Inferior parietal cortex (tissue), 1 donor: ENCODE results near the gene SPIRE1.
A peak's percentile ranks its signal among the peaks of the same experiment; 100 is the strongest.

Experiments used
- DNase-seq: peaks from one replicate; pipeline ENCODE4 v3.0.0-alpha.2; 2016; ENCODE audit errors: extremely low spot score

Gene SPIRE1

DNA sequence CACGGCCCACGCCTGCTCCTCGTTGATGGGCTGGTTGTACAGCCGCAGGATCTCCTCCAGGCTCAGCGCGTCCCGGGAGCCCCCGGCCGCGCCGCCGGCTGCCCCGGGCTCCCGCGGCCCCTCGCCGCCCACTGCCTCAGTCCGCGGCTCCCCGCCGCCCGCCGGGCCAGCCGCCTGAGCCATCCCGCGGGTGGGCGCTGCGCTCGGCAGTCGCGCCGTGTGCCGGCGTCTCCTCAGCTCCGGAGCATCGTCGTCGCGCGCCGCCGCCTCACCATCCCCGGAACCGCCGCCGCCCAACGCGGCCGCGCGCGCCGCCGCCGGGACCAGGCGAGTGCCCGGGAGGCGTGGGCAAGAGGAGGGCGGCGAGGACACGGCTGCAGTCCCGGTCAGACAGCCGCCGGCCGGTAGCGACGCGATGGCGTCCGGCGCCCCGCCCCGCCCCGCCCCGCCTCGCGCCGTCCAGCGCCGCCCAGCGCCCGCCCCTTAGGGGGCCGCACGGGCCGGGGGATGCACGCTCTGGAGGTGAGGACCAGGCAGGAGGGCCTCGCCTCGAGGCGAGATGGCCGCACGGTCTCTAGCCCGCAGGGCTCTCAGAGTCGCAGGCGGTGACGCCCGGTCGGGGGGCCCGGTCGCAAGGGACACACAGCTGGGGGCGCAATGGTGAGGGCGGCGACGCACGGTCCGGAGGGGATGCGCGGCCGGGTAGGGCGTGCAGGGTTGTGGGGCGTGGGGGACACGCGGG, at the start of gene SPIRE1:
Gene SPIRE1, minus strand, starts transcription at position 424 of the 742 bp plus-strand sequence. Its CDS starts 241 bp downstream, at position 183.
- DNase-seq, result peak; percentile 58

DNA sequence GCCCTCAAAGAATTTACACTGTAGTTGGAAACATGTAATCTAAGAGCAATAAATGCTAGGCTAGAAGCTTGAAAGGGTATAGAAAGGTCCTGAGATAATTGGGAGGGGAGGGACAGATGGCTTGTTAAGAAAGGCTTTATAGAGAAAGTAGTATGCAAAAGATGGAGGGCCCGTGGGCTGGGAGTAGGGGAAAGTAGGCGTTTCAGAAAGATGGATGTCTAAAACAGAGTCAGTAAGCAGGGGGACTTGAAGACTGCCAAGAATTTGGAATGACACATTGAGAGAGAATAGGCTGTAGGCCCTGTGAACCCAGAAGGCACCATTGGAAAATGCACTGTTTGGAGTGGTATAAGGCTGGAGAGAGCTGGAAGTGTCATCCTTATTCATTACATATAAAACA, 45.8 kb upstream of the SPIRE1 start:
- no peak for DNase-seq

DNA sequence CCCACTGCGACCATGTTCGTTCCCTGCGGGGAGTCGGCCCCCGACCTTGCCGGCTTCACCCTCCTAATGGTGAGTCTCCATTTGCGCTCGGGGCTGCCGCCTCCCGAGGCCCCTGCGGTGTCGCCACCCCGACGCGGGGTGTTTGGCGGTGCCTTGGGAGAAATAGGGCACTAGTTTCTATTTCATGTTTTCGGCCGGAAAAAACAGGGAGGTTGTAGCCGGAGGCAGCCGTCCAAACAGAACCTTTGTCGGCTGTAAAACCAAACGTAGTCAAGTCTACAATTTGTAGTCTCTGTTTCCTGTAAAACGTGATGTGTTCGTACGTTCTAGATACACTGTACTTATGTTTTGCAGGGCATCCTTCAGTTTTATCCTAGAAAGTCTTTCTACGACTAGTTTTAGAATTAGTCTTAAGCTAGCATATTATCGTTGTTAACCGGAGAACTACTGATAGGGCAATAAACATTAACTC, 45.2 kb upstream of the SPIRE1 start:
- no peak for DNase-seq

DNA sequence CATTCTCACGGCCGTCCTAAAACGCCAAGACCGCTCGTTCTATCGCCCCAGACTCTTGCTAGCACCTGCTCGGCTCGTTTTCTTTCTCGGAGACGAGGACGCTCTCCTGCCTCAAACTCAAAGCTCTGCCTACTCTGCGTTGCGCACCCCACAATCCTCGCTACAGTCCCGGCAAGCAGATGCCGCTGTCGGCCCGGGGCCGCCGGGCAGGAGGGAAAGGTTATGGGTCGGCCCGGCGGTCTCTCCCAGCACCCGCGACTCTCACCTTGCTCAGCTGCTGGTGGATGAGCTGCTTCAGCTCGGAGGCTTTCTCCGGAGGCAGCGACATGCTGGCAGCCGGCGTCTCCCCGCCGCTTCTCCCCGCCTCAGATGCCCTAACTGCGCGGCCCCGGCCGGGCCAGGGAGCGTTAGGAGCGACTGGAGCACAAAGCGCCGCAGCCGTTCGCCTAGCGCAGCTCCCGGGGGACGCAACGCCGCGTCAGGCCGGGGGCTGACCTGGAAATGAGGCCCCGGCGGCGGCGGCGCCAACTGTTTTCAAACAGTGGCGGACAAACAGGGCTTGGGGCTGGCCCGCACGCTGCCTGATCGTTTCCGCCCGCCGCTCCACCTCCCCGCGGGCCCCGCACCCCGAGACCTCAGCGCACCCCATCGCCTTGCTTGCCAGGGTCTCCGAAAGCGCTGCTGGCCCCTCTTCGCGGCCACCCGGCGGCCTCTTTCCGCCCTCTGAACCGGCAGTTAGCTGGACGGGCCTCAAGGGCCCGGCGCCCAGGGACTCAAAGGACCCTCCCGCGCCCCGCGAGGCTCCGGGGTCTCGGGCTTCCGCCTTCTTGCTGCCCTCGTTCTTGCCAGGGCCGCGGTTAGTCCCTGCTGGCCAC, 44.6 kb upstream of the SPIRE1 start, which contains the start of the genes CEP76 and PSMG2:
Gene CEP76, minus strand, starts transcription at position 503 of the 875 bp plus-strand sequence. Its CDS starts 175 bp downstream, at position 328.
Gene PSMG2, plus strand, starts transcription at position 822 of the 875 bp plus-strand sequence. CDS start 66 bp downstream, outside the sequence.
- DNase-seq, result peak; percentile 83

DNA sequence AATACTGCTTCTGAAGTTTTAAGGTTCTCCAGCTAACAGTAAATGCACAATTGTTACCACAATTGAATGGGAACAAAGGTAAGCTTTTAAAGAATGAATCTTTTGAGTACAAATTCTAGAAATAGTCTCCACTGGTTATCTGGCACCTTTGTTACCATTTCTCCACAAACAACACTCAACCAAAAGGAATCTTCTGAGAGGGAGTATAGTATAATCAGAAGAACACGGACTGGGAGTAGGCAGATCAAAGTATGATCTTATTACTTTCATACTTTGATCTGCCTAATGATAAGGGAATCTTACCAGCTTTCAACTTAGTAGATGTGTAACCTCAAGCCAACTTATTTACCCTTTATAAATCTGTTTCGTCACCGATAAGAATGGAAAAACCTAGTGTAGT, 43.3 kb upstream of the SPIRE1 start:
- no peak for DNase-seq

DNA sequence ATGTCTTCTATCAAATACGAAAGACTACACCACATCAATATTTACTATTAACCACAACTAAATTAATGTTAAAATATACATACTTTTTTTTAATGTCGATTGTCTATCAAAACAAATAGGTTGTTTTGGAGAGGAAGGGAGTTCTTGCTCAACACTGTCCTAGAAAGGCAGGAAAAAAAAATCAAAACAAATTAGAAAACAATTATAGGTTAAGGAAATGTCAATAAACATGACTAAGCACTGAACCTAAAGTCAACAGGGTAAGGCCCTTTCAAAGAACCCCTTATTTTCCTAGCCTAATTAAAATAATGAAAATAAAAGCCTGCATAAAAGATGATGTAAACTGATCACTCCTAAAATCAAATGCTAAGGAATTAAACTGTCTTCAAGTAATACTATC, 41.8 kb upstream of the SPIRE1 start:
- DNase-seq, result no peak

DNA sequence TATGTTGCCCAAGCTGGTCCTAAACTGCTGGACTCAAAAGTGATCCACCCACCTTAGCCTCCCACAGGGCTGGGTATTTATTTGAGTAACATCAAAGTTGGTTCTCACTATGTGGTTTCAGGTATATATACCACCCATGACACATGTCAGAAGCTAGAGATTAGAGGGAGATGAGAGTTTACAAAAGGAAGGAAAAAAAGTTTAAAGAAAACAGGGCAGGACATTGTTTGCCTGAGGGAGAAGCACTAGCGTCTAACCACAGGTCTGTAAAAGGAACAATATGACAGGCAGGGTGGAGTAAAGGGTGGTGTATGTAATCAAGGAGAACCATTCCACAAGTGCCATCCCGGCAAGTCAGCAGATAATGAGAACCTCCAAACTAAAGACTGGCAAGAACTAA, 36.1 kb upstream of the SPIRE1 start:
- no peak for DNase-seq

DNA sequence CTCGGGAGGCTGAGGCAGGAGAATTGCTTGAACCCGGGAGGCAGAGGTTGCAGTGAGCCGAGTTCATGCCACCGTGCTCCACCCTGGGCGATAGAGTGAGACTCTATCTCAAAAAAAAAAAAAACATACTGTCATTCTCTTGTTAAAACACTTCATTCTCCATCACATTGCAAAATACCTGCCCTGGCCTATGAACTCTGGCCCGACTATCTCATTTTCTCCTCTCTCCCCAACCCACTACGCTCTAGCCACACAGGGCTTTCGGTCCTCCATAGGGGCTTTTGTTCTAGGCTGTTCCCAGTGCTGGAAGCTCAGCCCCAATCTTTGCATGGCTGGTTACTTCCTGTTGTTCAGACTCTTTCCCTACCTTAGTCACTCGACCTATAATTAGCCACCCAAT, 34.3 kb upstream of the SPIRE1 start:
- no peak for DNase-seq

DNA sequence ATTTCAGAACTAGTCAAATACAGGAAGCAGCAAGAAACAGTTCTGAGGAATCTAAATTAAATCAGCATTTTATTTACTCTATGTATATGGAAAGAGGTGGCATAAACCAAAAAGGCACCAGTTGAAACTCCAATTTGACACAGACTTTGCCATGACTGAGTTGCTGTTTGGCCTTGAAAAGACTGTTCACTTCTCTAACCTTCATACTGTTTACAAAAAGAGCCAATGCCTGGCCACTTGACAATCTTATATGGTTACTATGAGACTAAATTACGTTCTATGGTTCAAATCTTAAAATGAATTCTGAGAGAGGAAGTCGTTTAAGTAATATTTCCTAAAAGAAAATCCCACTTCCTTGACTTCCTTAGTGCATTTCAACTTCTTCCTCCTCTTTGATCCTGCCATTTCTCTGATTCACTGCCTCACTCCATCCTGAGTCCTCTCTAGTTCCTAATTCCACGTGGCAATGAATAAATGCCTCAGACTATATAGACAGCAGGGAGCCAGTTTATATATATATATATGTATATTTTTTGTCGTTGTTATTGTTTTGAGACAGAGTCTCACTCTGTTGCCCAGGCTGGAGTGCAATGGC, 31.4 kb upstream of the SPIRE1 start:
- DNase-seq, result no peak

DNA sequence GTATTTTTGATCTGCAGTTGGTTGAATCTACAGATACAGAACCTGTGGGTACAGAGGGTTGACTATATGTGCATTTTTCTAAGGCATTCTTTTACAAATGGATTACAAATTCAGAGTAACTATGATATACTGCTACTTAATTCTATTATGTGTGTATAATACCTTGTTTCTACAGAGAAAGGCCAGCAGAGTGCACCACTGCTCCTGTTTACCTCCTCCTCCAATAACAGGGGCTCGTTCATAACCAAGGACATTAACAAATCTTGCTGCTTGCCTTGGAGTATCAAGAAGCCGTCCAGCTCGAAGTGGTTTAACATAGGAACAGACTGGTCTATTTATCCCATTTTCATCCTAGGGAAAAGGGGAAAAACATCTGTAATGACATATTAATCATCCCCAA, 28.2 kb upstream of the SPIRE1 start:
- DNase-seq, result no peak

DNA sequence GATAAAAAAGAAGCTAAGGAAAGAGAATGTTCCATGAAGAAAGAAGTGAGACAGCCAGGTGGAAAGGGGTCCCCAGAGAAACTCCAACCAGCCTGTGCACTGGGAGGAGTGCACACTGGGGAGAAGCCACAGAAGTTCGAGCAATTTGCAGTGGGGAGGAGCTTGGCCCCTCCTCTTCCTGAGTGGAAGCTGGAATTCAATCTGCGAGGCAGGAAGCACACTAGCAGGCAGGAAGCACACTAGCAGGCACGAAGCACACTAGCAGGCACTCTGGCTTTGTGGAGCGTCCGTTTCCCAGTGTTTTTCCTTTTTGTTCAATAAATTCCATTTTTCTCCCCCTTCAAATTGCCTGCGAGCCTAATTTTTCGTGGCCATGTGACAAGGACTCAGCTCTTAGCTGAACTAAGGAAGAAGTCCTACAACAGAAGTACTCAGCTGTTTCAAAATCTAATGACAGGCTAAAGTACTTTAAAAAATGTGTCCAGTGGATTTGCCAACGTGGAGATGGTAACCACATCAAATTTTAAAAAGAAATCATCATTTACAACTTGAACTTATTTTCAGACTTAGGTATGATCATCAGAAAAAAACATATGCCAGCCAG, 21.4 kb upstream of the SPIRE1 start:
- DNase-seq, result no peak

DNA sequence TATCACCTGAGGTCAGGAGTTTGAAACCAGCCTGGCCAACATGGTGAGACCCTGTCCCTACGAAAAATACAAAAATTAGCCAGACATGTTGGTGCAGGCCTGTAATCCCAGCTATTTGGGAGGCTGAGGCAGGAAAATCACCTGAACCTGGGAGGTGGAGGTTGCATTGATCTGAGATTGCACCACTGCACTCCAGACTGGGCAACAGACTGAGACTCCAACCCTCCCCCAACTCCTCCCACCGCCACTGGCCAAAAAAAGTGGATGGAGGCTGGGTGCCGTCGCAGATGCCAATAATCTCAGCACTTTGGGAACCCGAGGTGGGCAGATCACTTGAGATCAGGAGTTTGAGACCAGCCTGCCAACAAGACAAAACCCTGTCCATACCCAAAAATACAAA, 10.1 kb upstream of the SPIRE1 start:
- no peak for DNase-seq

DNA sequence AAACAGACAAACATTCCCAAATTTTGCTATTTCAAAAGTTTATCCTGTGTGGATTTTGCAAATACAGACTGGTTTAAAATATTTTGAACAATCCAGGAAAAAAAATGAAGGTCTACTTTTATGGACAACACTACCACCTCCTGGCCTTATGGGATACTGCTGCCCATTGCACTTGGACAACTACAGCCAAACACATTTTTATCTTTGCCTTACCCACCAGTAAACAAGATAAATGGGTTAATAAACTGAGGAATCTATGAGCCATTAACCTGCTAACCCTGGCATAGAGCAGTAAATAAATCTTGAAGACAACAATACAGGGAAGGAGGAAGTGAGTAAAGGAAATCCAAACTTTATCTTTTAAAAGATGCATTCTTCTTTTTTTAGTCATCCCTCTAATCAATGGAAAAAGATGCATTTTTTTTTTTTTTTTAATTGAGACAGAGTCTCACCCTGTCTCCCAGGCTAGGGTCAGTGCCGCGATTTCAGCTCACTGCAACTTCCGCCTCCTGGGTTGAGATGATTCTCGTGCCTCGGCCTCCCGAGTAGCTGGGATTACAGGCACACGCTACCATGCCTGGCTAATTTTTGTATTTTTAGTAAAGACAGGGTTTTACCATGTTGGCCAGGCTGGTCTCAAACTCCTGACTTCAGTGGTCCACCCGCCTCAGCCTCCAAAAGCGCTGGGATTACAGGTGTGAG, 2.1 kb upstream of the SPIRE1 start:
- DNase-seq, result peak; percentile 85

DNA sequence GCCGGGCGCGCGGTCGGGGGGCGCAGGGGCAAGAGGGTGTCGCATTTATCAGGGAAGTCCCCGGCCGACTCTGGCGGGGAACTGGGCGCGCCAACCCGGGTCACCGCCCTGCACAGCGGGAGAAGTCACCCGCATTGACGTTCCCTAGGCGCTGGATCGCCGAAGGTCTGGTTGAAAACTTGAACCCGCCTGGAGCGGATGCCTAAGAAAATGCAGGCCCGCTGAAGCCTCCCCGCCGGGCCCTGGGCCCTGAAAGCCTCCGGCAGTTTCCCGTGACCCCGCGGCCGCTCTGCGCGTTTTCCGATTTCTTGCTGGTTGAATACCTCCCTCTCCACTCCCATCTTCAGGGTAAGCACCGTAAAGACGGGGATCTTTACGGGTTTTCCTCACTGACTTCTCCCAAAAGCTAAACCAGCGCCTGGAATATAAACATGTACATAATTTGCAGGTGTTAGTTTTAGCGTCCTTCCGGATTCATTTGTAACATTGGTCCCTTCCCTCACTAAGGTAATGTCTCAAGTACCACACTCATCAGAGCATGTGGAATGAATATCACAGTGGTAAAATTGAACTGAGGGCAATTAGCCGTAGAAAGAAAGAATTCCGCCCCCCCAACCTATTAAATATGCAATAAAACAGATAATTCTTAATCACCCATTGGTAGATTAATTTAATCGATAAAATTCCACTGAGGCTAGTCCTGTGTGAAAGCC, 675 bp upstream of the SPIRE1 start:
- peak; percentile 60 for DNase-seq

DNA sequence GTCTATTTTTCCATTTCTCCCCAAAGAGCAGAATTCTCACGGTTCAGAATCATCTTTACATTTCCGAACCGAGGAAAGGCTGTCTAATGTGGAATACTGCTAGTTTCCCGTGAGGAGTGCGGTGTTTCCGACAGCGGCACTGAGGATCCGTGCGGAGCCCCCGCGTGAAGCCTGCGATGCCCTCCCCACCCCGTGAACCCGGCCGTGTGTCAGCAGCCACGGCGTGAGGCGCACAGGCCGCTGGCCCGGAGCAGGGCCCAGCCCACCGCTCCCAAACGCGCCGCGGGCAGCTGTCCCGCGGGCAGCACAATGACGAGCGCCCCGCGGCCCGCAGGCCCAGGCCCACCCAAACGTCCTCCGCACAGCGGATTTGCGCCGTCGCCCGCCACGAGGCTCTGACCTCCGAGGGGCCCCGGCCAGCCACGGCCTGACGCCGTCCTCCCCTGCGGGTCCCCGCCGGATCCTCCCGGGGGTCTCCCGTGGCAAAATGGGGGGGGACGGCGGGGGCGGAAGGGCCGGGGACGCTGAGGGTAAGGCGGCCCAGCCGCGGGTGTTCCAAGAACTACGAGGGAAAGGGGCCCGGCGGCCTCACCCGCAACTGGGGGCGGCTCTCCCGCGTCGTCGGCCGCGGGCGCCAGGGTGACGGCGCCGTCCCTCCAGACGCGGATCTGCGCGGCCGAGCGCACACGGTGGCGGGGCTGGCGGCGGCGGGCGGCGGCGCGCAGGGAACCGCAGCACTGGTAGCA, 796 bp downstream of the SPIRE1 start:
- DNase-seq, result no peak

DNA sequence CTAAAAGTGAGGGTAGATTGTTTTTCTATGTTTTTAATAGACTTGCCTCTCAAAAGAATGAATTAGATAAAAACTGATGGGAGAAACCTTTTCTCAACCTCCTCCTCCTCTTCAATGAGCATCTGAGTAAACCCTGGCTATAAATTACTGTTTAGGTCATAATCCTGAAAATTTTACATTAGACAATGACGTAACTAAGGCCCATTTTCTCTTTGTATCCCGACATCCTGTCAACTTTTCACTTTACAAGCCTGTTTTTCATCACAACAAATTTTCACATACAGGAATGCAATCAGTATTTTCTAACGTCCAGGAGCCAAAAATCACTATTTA, 1.3 kb downstream of the SPIRE1 start:
- DNase-seq, result no peak

DNA sequence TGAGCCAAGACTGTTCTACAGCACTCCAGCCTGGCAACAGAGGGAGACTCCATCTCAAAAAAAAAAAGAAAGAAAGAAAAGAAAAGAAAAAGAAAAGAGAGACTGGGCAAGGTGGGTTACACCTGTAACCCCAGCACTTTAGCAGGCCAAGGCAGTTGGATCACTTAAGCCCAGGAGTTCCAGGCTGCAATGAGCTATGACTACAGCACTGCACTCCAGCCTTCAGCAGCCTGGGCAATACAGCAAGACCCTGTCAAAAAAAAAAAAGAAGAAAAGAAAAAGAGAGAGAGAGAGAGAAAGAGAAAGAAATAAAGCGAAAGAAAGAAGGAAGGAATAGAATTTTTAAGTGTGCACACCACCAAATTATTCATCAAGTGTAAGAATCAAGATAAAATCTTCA, 2.9 kb downstream of the SPIRE1 start:
- no peak for DNase-seq

DNA sequence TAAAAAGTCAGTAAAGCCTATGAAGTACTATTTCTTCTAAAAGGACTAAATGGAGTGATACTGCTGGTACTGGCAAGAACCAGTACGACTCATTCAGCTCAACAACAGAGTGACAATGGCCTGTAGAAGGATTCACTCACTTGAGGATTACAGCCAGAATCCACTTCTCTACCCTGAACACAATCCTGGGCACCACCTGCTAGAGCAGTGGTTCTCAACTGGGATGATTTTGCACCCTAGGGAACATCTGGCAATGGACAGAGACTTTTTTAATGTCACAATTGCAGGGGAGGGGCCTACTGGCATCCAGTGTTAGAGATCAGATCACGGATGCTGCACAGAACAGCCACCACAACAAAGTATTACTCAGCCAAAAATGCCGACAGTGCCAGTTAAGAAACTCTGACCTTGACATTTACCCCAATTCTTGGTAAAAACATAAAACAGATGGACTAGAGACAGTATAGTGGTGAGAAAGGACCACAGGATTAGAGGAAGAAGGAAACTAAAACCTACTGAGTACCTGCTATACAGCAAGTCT, 5.0 kb downstream of the SPIRE1 start:
- DNase-seq, result no peak

DNA sequence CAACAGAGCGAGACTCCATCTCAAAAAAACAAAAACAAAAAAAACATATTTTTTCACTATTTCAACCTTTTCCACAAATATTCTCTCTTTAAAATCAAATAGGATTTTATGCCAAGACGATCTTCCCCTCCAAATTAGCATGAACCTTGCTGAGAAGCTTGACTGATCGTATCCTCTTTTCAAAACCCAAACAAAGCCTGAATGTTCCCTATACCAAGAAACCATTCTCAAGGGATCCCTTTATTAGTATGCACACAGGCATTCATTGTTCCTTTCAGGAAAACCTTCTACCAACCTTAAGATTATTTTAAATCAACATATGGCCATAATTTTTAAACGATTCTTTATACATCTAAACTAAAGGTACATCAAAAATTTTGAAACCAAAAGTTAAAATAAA, 6.3 kb downstream of the SPIRE1 start:
- DNase-seq, result no peak

DNA sequence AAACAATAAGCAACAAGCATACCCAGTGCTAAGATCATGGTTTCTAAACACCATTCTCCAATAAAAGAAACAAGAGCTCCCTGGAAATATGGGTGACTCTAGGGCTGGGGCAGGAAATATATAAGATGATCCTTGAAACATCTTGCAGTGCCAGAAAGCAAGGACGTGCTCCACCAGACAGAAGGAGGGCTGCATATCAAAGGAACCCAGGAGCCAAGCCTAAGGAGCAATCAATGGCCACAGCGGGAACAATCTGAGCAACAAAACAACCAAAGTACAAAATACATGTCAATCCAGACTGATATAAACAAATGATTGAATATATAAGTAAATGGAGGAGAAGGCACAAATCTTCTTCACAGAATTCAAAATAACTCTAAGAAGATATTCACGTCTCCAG, 10.1 kb downstream of the SPIRE1 start:
- DNase-seq, result no peak
